IMR-90 (cell line): Measurements from ENCODE around the gene PCYT2. TPM values are rescaled to one million over a fixed set of nuclear protein-coding genes. Genes with fewer than 3 reads are reported as not detected.

Experiments used
- ATAC-seq: fragments of 200-7000 bp; cut with Tn5 transposase; 2 replicates; pipeline ENCODE4 v1.9.1; 2020; ENCODE audit warnings: low read depth, mild to moderate bottlenecking, moderate library complexity
- BruUV-seq: library from RNA; stranded (reverse); fragments of 400-500 nt; replicated peaks from 2 replicates; lab custom pipeline; 2021; lab: Mats Ljungman, UMichigan
- CTCF ChIA-PET: fragments of 300-600 bp; formaldehyde crosslinking; extraction: SDS; loops from one replicate; lab custom pipeline; 2021; ENCODE audit warnings: antibody characterized with exemption; lab: Yijun Ruan, JAX
- POLR2A ChIA-PET: fragments of 300-600 bp; sonication (Branson Sonifier 250); formaldehyde crosslinking; loops from one replicate; lab custom pipeline; 2022; ENCODE audit warnings: antibody characterized with exemption; ENCODE audit not compliant: unreplicated experiment; lab: Charles Lee
- DNase-seq: peaks from one replicate; pipeline ENCODE4 v3.0.0; 2013
- H2AFZ ChIP-seq: replicated peaks from 2 replicates; pipeline ENCODE3; 2013; ENCODE audit warnings: low read length, mild to moderate bottlenecking; ENCODE audit not compliant: poor library complexity
- H2AK5ac ChIP-seq: 2 replicates; pipeline ENCODE4 v1.6.1; 2013; ENCODE audit warnings: low read depth, low read length, inconsistent platforms
- H2AK9ac ChIP-seq: replicated peaks from 2 replicates; pipeline ENCODE3; 2013; ENCODE audit warnings: mild to moderate bottlenecking, low read depth, low read length, moderate library complexity; ENCODE audit not compliant: poor library complexity
- H2BK120ac ChIP-seq: 2 replicates; pipeline ENCODE4 v1.6.1; 2013; ENCODE audit warnings: low read depth, low read length, inconsistent platforms
- H2BK15ac ChIP-seq: 3 replicates; pipeline ENCODE4 v1.6.1; 2013; ENCODE audit warnings: low read depth, low read length, inconsistent platforms
- H2BK20ac ChIP-seq: 2 replicates; pipeline ENCODE4 v1.6.1; 2013; ENCODE audit warnings: low read depth, mild to moderate bottlenecking, inconsistent platforms, low read length, moderate library complexity
- H2BK5ac ChIP-seq: 2 replicates; pipeline ENCODE4 v1.6.1; 2013; ENCODE audit warnings: mild to moderate bottlenecking, low read depth, low read length, inconsistent platforms; ENCODE audit not compliant: poor library complexity, severe bottlenecking
- H3K14ac ChIP-seq: replicated peaks from 2 replicates; pipeline ENCODE4 v1.6.1; 2013; ENCODE audit warnings: low read depth, low read length, inconsistent platforms
- H3K18ac ChIP-seq: 2 replicates; pipeline ENCODE4 v1.6.1; 2013; ENCODE audit warnings: low read depth, low read length, control low read depth
- H3K23ac ChIP-seq: 2 replicates; pipeline ENCODE4 v1.6.1; 2013; ENCODE audit warnings: low read depth, low read length, inconsistent platforms
- H3K27ac ChIP-seq: 2 replicates; pipeline ENCODE4 v1.5.1; 2013; ENCODE audit warnings: mild to moderate bottlenecking, control low read depth, low read length; ENCODE audit not compliant: insufficient read depth
- H3K27me3 ChIP-seq: 2 replicates; pipeline ENCODE4 v1.6.1; 2013; ENCODE audit warnings: low read length; ENCODE audit not compliant: control insufficient read depth, insufficient read depth
- H3K36me3 ChIP-seq: 2 replicates; pipeline ENCODE4 v1.6.1; 2013; ENCODE audit warnings: low read length, mixed read lengths; ENCODE audit not compliant: control insufficient read depth, insufficient read depth
- H3K4ac ChIP-seq: 2 replicates; pipeline ENCODE4 v1.6.1; 2013; ENCODE audit warnings: low read depth, low read length, inconsistent platforms
- H3K4me1 ChIP-seq: 2 replicates; pipeline ENCODE4 v1.6.1; 2013; ENCODE audit warnings: low read length, mixed read lengths; ENCODE audit not compliant: control insufficient read depth, insufficient read depth
- H3K4me2 ChIP-seq: 2 replicates; pipeline ENCODE4 v1.6.1; 2013; ENCODE audit warnings: low read depth, mild to moderate bottlenecking, control low read depth, low read length, moderate library complexity
- H3K4me3 ChIP-seq: 2 replicates; pipeline ENCODE4 v1.5.1; 2013; ENCODE audit warnings: low read depth, mild to moderate bottlenecking, control low read depth, low read length, moderate library complexity; ENCODE audit not compliant: insufficient read depth
- H3K56ac ChIP-seq: 2 replicates; pipeline ENCODE4 v1.6.1; 2013; ENCODE audit warnings: low read length, inconsistent platforms; ENCODE audit not compliant: insufficient read depth; ENCODE audit errors: extremely low read depth
- H3K79me1 ChIP-seq, 2 experiments: 2 replicates each; pipeline ENCODE4 v1.6.1; 2013; ENCODE audit warnings: low read length in 2 of 2, inconsistent platforms in 1 of 2, low read depth in 1 of 2
- H3K9ac ChIP-seq: 2 replicates; pipeline ENCODE4 v1.6.1; 2013; ENCODE audit warnings: low read depth, low read length, control low read depth
- H3K9me1 ChIP-seq: 2 replicates; pipeline ENCODE4 v1.6.1; 2013; ENCODE audit warnings: low read length, inconsistent platforms; ENCODE audit not compliant: insufficient read depth
- H3K9me3 ChIP-seq: 2 replicates; pipeline ENCODE4 v1.6.1; 2013; ENCODE audit warnings: low read length; ENCODE audit not compliant: control insufficient read depth, insufficient read depth
- H4K20me1 ChIP-seq: 2 replicates; pipeline ENCODE4 v1.6.1; 2013; ENCODE audit warnings: low read length, inconsistent platforms; ENCODE audit not compliant: insufficient read depth
- H4K5ac ChIP-seq: 2 replicates; pipeline ENCODE4 v1.6.1; 2013; ENCODE audit warnings: mild to moderate bottlenecking, low read depth, low read length, control low read depth
- H4K8ac ChIP-seq, 2 experiments: 2 replicates each; pipeline ENCODE4 v1.6.1; 2013; ENCODE audit warnings: low read depth in 2 of 2, low read length in 2 of 2, control low read depth in 1 of 2, inconsistent platforms in 1 of 2
- H4K91ac ChIP-seq: 2 replicates; pipeline ENCODE4 v1.6.1; 2013; ENCODE audit warnings: low read depth, low read length, inconsistent platforms; ENCODE audit not compliant: insufficient read depth
- BHLHE40 ChIP-seq: fragments of 150-350 bp; IDR thresholded peaks from 2 replicates; pipeline ENCODE4 v1.6.1; 2016; ENCODE audit warnings: mild to moderate bottlenecking, low read depth, low read length
- RFX5 ChIP-seq: IDR thresholded peaks from 2 replicates; pipeline ENCODE4 v1.8.0; 2012; ENCODE audit warnings: low read depth, mild to moderate bottlenecking, low read length, moderate library complexity
- WGBS, 2 experiments: methylation state at CpG; one replicate each; pipeline versions ENCODE4 v1.1.5 to v1.1.7; 2013; ENCODE audit warnings: missing lambda C conversion rate in 2 of 2; ENCODE audit not compliant: insufficient read length in 1 of 2; ENCODE audit errors: extremely low coverage in 2 of 2; 5-methylcytosine and 5-hydroxymethylcytosine counted together
- dilution Hi-C: fragments of 300-500 bp; cut with HindIII; formaldehyde crosslinking; loops from one replicate; pipeline ENCODE4 v1.14.3; 2018; ENCODE audit warnings: low sequenced_read_pairs; ENCODE audit not compliant: unreplicated experiment
- in situ Hi-C: fragments of 300-500 bp; cut with MboI; formaldehyde crosslinking; loops from 3 replicates; pipeline ENCODE4 v1.14.3; 2019; ENCODE audit warnings: low sequenced_read_pairs, inconsistent platforms, mixed read lengths
- intact Hi-C: fragments of 100-400 bp; cut with micrococcal nuclease; formaldehyde crosslinking; loops from 2 replicates; pipeline ENCODE4 v1.10.0; 2022
- polyA plus RNA-seq, 3 experiments: library from polyadenylated mRNA; depleted of rRNA; stranded (reverse); fragments of >200 nt; gene quantifications; 2 replicates each; pipeline ENCODE4 v1.2.3, GENCODE V29; 2012; ENCODE audit warnings: low replicate concordance in 1 of 3
- total RNA-seq: library from RNA; depleted of rRNA; stranded (reverse); fragments of >200 nt; gene quantifications from 2 replicates; pipeline ENCODE4 v1.2.3, GENCODE V29; 2012

PCYT2 gene
- total and polyA plus RNA-seq, 2 of the 4 experiments (the other 2 are of a cell fraction) = 37.3 to 38.5 TPM

GRCh38 chr17:81911969-81912368 lies 770 bp upstream of the PCYT2 start:
- in situ Hi-C loops = no loop called here
- Histone ChIP-seq H2AFZ (no peak overlapping the region), H2BK20ac (no peak overlapping the region), H2BK120ac (no peak overlapping the region), H3K14ac (no peak overlapping the region), H4K91ac (no peak overlapping the region), H3K27me3 (no peaks in the 10 kb centered on the region), H3K4ac (no peak overlapping the region), H3K56ac (no peak overlapping the region), H4K20me1 (peaks cover 34% of the 10 kb centered on the region), H2AK9ac (no peak overlapping the region), H4K5ac (no peak overlapping the region), H3K9me1 (peaks cover 13% of the 10 kb centered on the region; the same call in 1 of the 2 replicates), H3K4me1 (peaks cover 8% of the 10 kb centered on the region), H3K23ac (no peak overlapping the region), H3K9ac (no peak overlapping the region), H2BK5ac (no peak overlapping the region), H3K36me3 (peaks cover 49% of the 10 kb centered on the region), H3K27ac (no peak overlapping the region), H3K4me2 (no peak overlapping the region), H2AK5ac (no peak overlapping the region), H3K18ac (no peak overlapping the region), H3K9me3 (no peaks in the 10 kb centered on the region), H4K8ac (no peak overlapping the region), H2BK15ac (no peak overlapping the region), H3K79me1 (peaks cover 11 to 49% of the 10 kb centered on the region in 2 experiments), H3K4me3 (no peak overlapping the region)
- ATAC-seq (no peak), DNase-seq (no peak)
- no peak for TF ChIP-seq BHLHE40
- TF ChIP-seq RFX5 = no peak
- WGBS, 2 experiments = 95% methylated on average over 16 of the region's 19 CpGs; no CpG with 5 or more reads in 1 of the 2 experiments
- intact Hi-C loops = no loop called here
- no TSS peak for BruUV-seq
- dilution Hi-C loops = no loop called here
- POLR2A ChIA-PET = no interaction called here
- CTCF ChIA-PET = no interaction called here
